ENCODE measurements around the gene BCL7C.

BCL7C gene

GRCh38 chr16:30922420-30922959, 28.6 kb upstream of the BCL7C start:
- DNase-seq (ENCODE audit: low spot score) = peak; percentile 89

GRCh38 chr16:30921748-30922419, 28.0 kb upstream of the BCL7C start:
- peak; percentile 84 for DNase-seq (ENCODE audit: low spot score)

- DNase-seq (ENCODE audit: low spot score) = no peak
These were observed 27.5 kb upstream of the BCL7C start for GRCh38 chr16:30921459-30921747.

GRCh38 chr16:30920891-30921290, 27.0 kb upstream of the BCL7C start:
- DNase-seq (ENCODE audit: low spot score) = no peak

- DNase-seq (ENCODE audit: low spot score) = no peak
These were observed 24.7 kb upstream of the BCL7C start for GRCh38 chr16:30918614-30919013.

- peak; percentile 18 for DNase-seq (ENCODE audit: low spot score)
These were observed 21.0 kb upstream of the BCL7C start for GRCh38 chr16:30914830-30915229.

GRCh38 chr16:30912794-30913412, 19.0 kb upstream of the BCL7C start:
- DNase-seq (ENCODE audit: low spot score) = peak; percentile 12

GRCh38 chr16:30910427-30911029, 16.7 kb upstream of the BCL7C start:
- no peak for DNase-seq (ENCODE audit: low spot score)

- DNase-seq (ENCODE audit: low spot score) = no peak
These were observed 13.2 kb upstream of the BCL7C start for GRCh38 chr16:30907064-30907463.

- no peak for DNase-seq (ENCODE audit: low spot score)
These were observed 10.4 kb upstream of the BCL7C start for GRCh38 chr16:30904114-30904780.

GRCh38 chr16:30903596-30903995, 9.7 kb upstream of the BCL7C start:
- DNase-seq (ENCODE audit: low spot score) = no peak

GRCh38 chr16:30903002-30903401, 9.1 kb upstream of the BCL7C start:
- DNase-seq (ENCODE audit: low spot score) = no peak

GRCh38 chr16:30902029-30902972, 8.4 kb upstream of the BCL7C start:
- DNase-seq (ENCODE audit: low spot score) = peak; percentile 88

- DNase-seq (ENCODE audit: low spot score) = no peak
These were observed 7.5 kb upstream of the BCL7C start for GRCh38 chr16:30901201-30902028.

GRCh38 chr16:30900588-30900987, 6.7 kb upstream of the BCL7C start:
- DNase-seq (ENCODE audit: low spot score) = no peak

GRCh38 chr16:30899794-30900193, 5.9 kb upstream of the BCL7C start:
- DNase-seq (ENCODE audit: low spot score) = no peak

- peak; percentile 91 for DNase-seq (ENCODE audit: low spot score)
These were observed 3.2 kb upstream of the BCL7C start for GRCh38 chr16:30896889-30897733.

GRCh38 chr16:30896261-30896888, 2.5 kb upstream of the BCL7C start, which contains the start of gene CTF1:
Gene CTF1, plus strand, starts transcription at chr16:30896614. Its CDS starts 30 bp downstream, at chr16:30896644.
- no peak for DNase-seq (ENCODE audit: low spot score)

- no peak for DNase-seq (ENCODE audit: low spot score)
These were observed 1.9 kb upstream of the BCL7C start for GRCh38 chr16:30895627-30896260.
